HepG2 (cell line): Measurements from ENCODE around the gene NDUFAF3. TPM values are rescaled to one million over a fixed set of nuclear protein-coding genes. Genes with fewer than 3 reads are reported as not detected.
A peak's percentile ranks its signal among the peaks of the same experiment; 100 is the strongest.

Source experiments
- ATAC-seq: fragments of 200-7000 bp; cut with Tn5 transposase; 3 replicates; pipeline ENCODE4 v1.9.1; 2020; ENCODE audit warnings: mild to moderate bottlenecking, moderate library complexity
- BruUV-seq: library from RNA; stranded (reverse); fragments of 400-500 nt; replicated peaks from 2 replicates; lab custom pipeline; 2021; lab: Mats Ljungman, UMichigan
- CTCF ChIA-PET: fragments of 300-600 bp; formaldehyde crosslinking; extraction: SDS; loops from one replicate; lab custom pipeline; 2021; ENCODE audit warnings: low total read pairs, inconsistent platforms, low intra/inter-chr PET ratio; lab: Yijun Ruan, JAX
- POLR2A ChIA-PET: fragments of 350-600 bp; sonication (Branson Sonifier 250); formaldehyde crosslinking; loops from one replicate; lab custom pipeline; 2020; ENCODE audit warnings: antibody characterized with exemption, inconsistent platforms; lab: Yijun Ruan, JAX
- DNase-seq: peaks from one replicate; pipeline ENCODE4 v3.0.0-alpha.2; 2015; ENCODE audit warnings: low spot score
- FAIRE-seq: peaks from 3 replicates; lab custom pipeline; 2011; peaks lifted over from hg19 to GRCh38; lab: Jason Lieb, UNC
- H2AFZ ChIP-seq: one replicate; pipeline ENCODE4 v1.6.1; 2011; ENCODE audit warnings: low read length, inconsistent platforms
- H3K27ac ChIP-seq: fragments of 300-600 bp; 3 replicates; pipeline ENCODE4 v1.8.0; 2011; ENCODE audit warnings: mixed run types, mild to moderate bottlenecking, mixed read lengths, low read length, inconsistent platforms; ENCODE audit not compliant: insufficient read depth; ENCODE audit errors: extremely low read length
- H3K27me3 ChIP-seq, 2 experiments: fragments of 200-600 bp in 1 of 2; 2 replicates in 1 of 2; 3 replicates in 1 of 2; pipeline versions ENCODE4 v1.6.0 to v1.8.0; 2011; ENCODE audit warnings: low read length in 2 of 2, mild to moderate bottlenecking in 2 of 2, moderate library complexity in 2 of 2, inconsistent platforms in 1 of 2; ENCODE audit not compliant: insufficient read depth in 2 of 2, control insufficient read depth in 1 of 2
- H3K36me3 ChIP-seq, 2 experiments: fragments of 200-600 bp in 1 of 2; replicated peaks in 1 of 2; 2 replicates in 1 of 2; 3 replicates in 1 of 2; pipeline versions ENCODE4 v1.5.1 to v1.8.0; 2011; ENCODE audit warnings: low read length in 2 of 2, inconsistent platforms in 1 of 2; ENCODE audit not compliant: insufficient read depth in 2 of 2, control insufficient read depth in 1 of 2
- H3K4me1 ChIP-seq: 2 replicates; pipeline ENCODE4 v1.5.1; 2012; ENCODE audit warnings: low read length, inconsistent platforms; ENCODE audit not compliant: insufficient read depth
- H3K4me2 ChIP-seq: 2 replicates; pipeline ENCODE4 v1.6.0; 2011; ENCODE audit warnings: low read depth, low read length, inconsistent platforms
- H3K4me3 ChIP-seq, 3 experiments: fragments of 200-600 bp in 1 of 3; sonication (generic), shearing (Covaris generic) in 1 of 3; replicated peaks in 1 of 3; 2 replicates each; pipeline ENCODE4 v1.5.1; 2011 to 2016; ENCODE audit warnings: low read length in 3 of 3, inconsistent platforms in 2 of 3, low read depth in 2 of 3, mild to moderate bottlenecking in 2 of 3, control low read depth in 1 of 3, mixed read lengths in 1 of 3; ENCODE audit not compliant: insufficient read depth in 1 of 3
- H3K79me2 ChIP-seq: one replicate; pipeline ENCODE4 v1.6.1; 2011; ENCODE audit warnings: low read length, inconsistent platforms; ENCODE audit not compliant: insufficient read depth
- H3K9ac ChIP-seq: 2 replicates; pipeline ENCODE4 v1.6.0; 2011; ENCODE audit warnings: mild to moderate bottlenecking, low read depth, low read length, inconsistent platforms; ENCODE audit not compliant: insufficient read depth
- H3K9me3 ChIP-seq: 2 replicates; pipeline ENCODE4 v1.5.1; 2012; ENCODE audit warnings: mild to moderate bottlenecking, low read length
- H4K20me1 ChIP-seq: 2 replicates; pipeline ENCODE4 v1.6.0; 2011; ENCODE audit warnings: inconsistent platforms, mild to moderate bottlenecking, low read length, moderate library complexity; ENCODE audit not compliant: insufficient read depth
- CHCHD3 ChIP-seq: sonication (generic); formaldehyde crosslinking; IDR thresholded peaks from 2 replicates; pipeline ENCODE4 v1.8.0; 2022; ENCODE audit warnings: mild to moderate bottlenecking, missing genetic modification reagents, moderate library complexity
- DRAP1 ChIP-seq: IDR thresholded peaks from 2 replicates; pipeline ENCODE4 v1.6.1; 2016; ENCODE audit warnings: missing genetic modification reagents, missing compliant biosample characterization
- FIP1L1 ChIP-seq: fragments of 200-400 bp; formaldehyde crosslinking; IDR thresholded peaks from 2 replicates; pipeline ENCODE4 v1.6.1; 2018; ENCODE audit warnings: low read depth, mild to moderate bottlenecking, low read length, moderate library complexity, borderline replicate concordance; ENCODE audit not compliant: insufficient read depth
- FOXK1 ChIP-seq: sonication (generic); formaldehyde crosslinking; IDR thresholded peaks from 2 replicates; pipeline ENCODE4 v1.4.0; 2020; ENCODE audit warnings: low read depth, missing genetic modification reagents, borderline replicate concordance
- GATA4 ChIP-seq: sonication (generic); IDR thresholded peaks from 2 replicates; pipeline ENCODE4 v1.6.1; 2016; ENCODE audit warnings: antibody characterized with exemption, low read depth, borderline replicate concordance
- HMGA1 ChIP-seq: sonication (generic); formaldehyde crosslinking; conservative IDR thresholded peaks from 2 replicates; pipeline ENCODE4 v1.4.0; 2020; ENCODE audit warnings: missing genetic modification reagents
- POLR2AphosphoS2 ChIP-seq: IDR thresholded peaks from 2 replicates; pipeline ENCODE4 v1.6.1; 2011; ENCODE audit warnings: low read depth, low read length, improper control_type of control experiment
- RARA ChIP-seq: IDR thresholded peaks from 2 replicates; pipeline ENCODE4 v1.6.1; 2016; ENCODE audit warnings: missing genetic modification reagents, missing compliant biosample characterization
- REXO4 ChIP-seq: sonication (generic); formaldehyde crosslinking; IDR thresholded peaks from 2 replicates; pipeline ENCODE4 v1.8.0; 2022; ENCODE audit warnings: missing genetic modification reagents, mild to moderate bottlenecking, borderline replicate concordance
- SALL2 ChIP-seq: sonication (generic); formaldehyde crosslinking; IDR thresholded peaks from 2 replicates; pipeline ENCODE4 v1.8.1; 2023; ENCODE audit warnings: mild to moderate bottlenecking, missing genetic modification reagents, inconsistent platforms
- SP2 ChIP-seq: sonication (generic); formaldehyde crosslinking; IDR thresholded peaks from 2 replicates; pipeline ENCODE4 v1.5.1; 2020; ENCODE audit warnings: mild to moderate bottlenecking, missing genetic modification reagents
- TBX3 ChIP-seq: fragments of 450-650 bp; IDR thresholded peaks from 2 replicates; pipeline ENCODE4 v1.6.1; 2017; ENCODE audit warnings: antibody characterized with exemption, mild to moderate bottlenecking, inconsistent platforms, borderline replicate concordance
- ZNF17 ChIP-seq: sonication (generic); formaldehyde crosslinking; IDR thresholded peaks from 2 replicates; pipeline ENCODE4 v1.5.0; 2020; ENCODE audit warnings: mild to moderate bottlenecking, missing genetic modification reagents
- ZNF329 ChIP-seq: sonication (generic); formaldehyde crosslinking; IDR thresholded peaks from 2 replicates; pipeline ENCODE4 v1.9.0; 2021; ENCODE audit warnings: low read depth, mild to moderate bottlenecking, missing genetic modification reagents
- ZNF343 ChIP-seq: sonication (generic); formaldehyde crosslinking; IDR thresholded peaks from 2 replicates; pipeline ENCODE4 v1.4.0; 2020; ENCODE audit warnings: mild to moderate bottlenecking, missing genetic modification reagents
- ZNF432 ChIP-seq: sonication (generic); formaldehyde crosslinking; IDR thresholded peaks from 2 replicates; pipeline ENCODE4 v1.5.0; 2020; ENCODE audit warnings: missing genetic modification reagents, mild to moderate bottlenecking, borderline replicate concordance
- ZNF678 ChIP-seq: sonication (generic); formaldehyde crosslinking; IDR thresholded peaks from 2 replicates; pipeline ENCODE4 v1.4.0; 2020; ENCODE audit warnings: mild to moderate bottlenecking, missing genetic modification reagents
- ZNF776 ChIP-seq: sonication (generic); formaldehyde crosslinking; IDR thresholded peaks from 2 replicates; pipeline ENCODE4 v1.4.0; 2020; ENCODE audit warnings: mild to moderate bottlenecking, missing genetic modification reagents
- ZNF780A ChIP-seq: sonication (generic); formaldehyde crosslinking; IDR thresholded peaks from 2 replicates; pipeline ENCODE4 v1.8.0; 2022; ENCODE audit warnings: mild to moderate bottlenecking, missing genetic modification reagents, moderate library complexity
- ZSCAN12 ChIP-seq: sonication (generic); formaldehyde crosslinking; IDR thresholded peaks from 2 replicates; pipeline ENCODE4 v1.9.0; 2021; ENCODE audit warnings: mild to moderate bottlenecking, missing genetic modification reagents
- WGBS: methylation state at CpG from one replicate; pipeline ENCODE4 v1.1.6; 2017; ENCODE audit warnings: low lambda C conversion rate; 5-methylcytosine and 5-hydroxymethylcytosine counted together
- in situ Hi-C: cut with HindIII; loops from 2 replicates; pipeline ENCODE4 v1.10.0; 2017; ENCODE audit warnings: low pct_unique_long_range_greater_than_20kb; ENCODE audit not compliant: extremely low pct_ligation_motif_present
- intact Hi-C: fragments of 100-400 bp; cut with micrococcal nuclease; formaldehyde crosslinking; loops from one replicate; pipeline ENCODE4 v1.10.0; 2022; ENCODE audit not compliant: unreplicated experiment
- polyA plus RNA-seq, 8 experiments: library from polyadenylated mRNA; depleted of rRNA in 3 of 8; stranded (reverse) in 7 of 8; unstranded in 1 of 8; fragments of >200 nt; fragmentation: Illumina TruSeq in 4 of 8; extraction: Trizol in 4 of 8; gene quantifications; 2 replicates each; pipeline versions ENCODE4 v1.2.1 to v1.2.3, GENCODE V29; 2011 to 2016; ENCODE audit warnings: low read depth in 4 of 8, missing spikeins in 1 of 8, mixed read lengths in 1 of 8; ENCODE audit not compliant: insufficient read depth in 1 of 8
- total RNA-seq, 5 experiments: library from RNA; depleted of rRNA; stranded (reverse); fragments of >200 nt; fragmentation: Illumina TruSeq; extraction: Trizol; gene quantifications; 2 replicates each; pipeline ENCODE4 v1.2.3, GENCODE V29; 2016; ENCODE audit warnings: low read depth in 1 of 5
- TF ChIP-seq, protein P1 (sequence below): sonication (generic); formaldehyde crosslinking; conservative IDR thresholded peaks from 2 replicates; pipeline ENCODE4 v1.5.0; 2020; ENCODE audit warnings: missing genetic modification reagents

The NDUFAF3 gene
- total and polyA plus RNA-seq, 2 of the 13 experiments (the other 11 are each of a cell fraction or from before 2014, with no cell fraction given) = 39.0 to 50.0 TPM

- Histone ChIP-seq H3K79me2 (no peaks in the 10 kb centered on the region), H3K27ac (no peak overlapping the region), H3K4me1 (no peaks in the 10 kb centered on the region), H3K36me3 (peaks cover 23 to 69% of the 10 kb centered on the region in 2 experiments), H4K20me1 (no peaks in the 10 kb centered on the region), H3K9ac (no peak overlapping the region), H3K9me3 (no peaks in the 10 kb centered on the region), H3K27me3 (no peaks in the 10 kb centered on the region), H3K4me3 (no peak overlapping the region), H2AFZ (no peak overlapping the region), H3K4me2 (no peak overlapping the region)
- POLR2A ChIA-PET = interaction anchor here (1.3 kb wide), 1 partner anchor 14 kb away, joined by 7 read pairs; the partner anchor contains the start of gene NDUFAF3
- no peak for FAIRE-seq
- no TSS peak for BruUV-seq
- 98% methylated on average over 3 of the region's 3 CpGs for WGBS
- CTCF ChIA-PET = no interaction called here
- intact Hi-C loops (no loop called here), in situ Hi-C loops (no loop called here)
- DNase-seq = no peak
- TF ChIP-seq ZNF343 (CRISPR knock-in tag) (no peak), ZNF329 (no peak), FOXK1 (no peak), DRAP1 (no peak), RARA (CRISPR knock-in tag) (no peak), ZNF780A (CRISPR knock-in tag) (no peak), HMGA1 (CRISPR knock-in tag) (no peak), GATA4 (no peak), ZNF776 (CRISPR knock-in tag) (no peak), SALL2 (no peak)
- ATAC-seq = no peak
Measured at GRCh38 chr3:49035281-49035680, 13.4 kb downstream of the NDUFAF3 start.

GRCh38 chr3:49053543-49053942 is 31.6 kb downstream of the NDUFAF3 start:
- Histone ChIP-seq H3K79me2 (peaks cover 4% of the 10 kb centered on the region), H3K9me3 (no peaks in the 10 kb centered on the region), H3K27me3 (no peaks in the 10 kb centered on the region), H2AFZ (no peak overlapping the region), H3K4me2 (no peak overlapping the region), H3K27ac (no peak overlapping the region), H3K36me3 (peaks cover 28 to 68% of the 10 kb centered on the region in 2 experiments), H3K4me3 (no peak overlapping the region), H3K4me1 (peaks cover 27% of the 10 kb centered on the region), H3K9ac (no peak overlapping the region), H4K20me1 (0 out of 2 replicates have a peak, but pooled peaks cover 5% of the 10 kb centered on the region)
- ATAC-seq (no peak), DNase-seq (no peak), FAIRE-seq (no peak)
- intact Hi-C loops (no loop called here), in situ Hi-C loops (no loop called here)
- 100% methylated on average over 1 of the region's 1 CpG for WGBS
- CTCF ChIA-PET = no interaction called here
- POLR2A ChIA-PET = interaction anchor here (1.5 kb wide), 1 partner anchor 24 kb away, joined by 4 read pairs; the partner anchor contains the start of gene IMPDH2
- BruUV-seq = TSS peak; percentile 51
- TF ChIP-seq ZNF678 (CRISPR knock-in tag) (no peak), ZNF17 (CRISPR knock-in tag) (no peak), ZSCAN12 (CRISPR knock-in tag) (no peak), REXO4 (CRISPR knock-in tag) (no peak), ZNF432 (CRISPR knock-in tag) (no peak), TBX3 (no peak), POLR2AphosphoS2 (no peak), FIP1L1 (no peak), SP2 (CRISPR knock-in tag) (no peak), CHCHD3 (CRISPR knock-in tag) (no peak)
- TF ChIP-seq, protein P1, sequence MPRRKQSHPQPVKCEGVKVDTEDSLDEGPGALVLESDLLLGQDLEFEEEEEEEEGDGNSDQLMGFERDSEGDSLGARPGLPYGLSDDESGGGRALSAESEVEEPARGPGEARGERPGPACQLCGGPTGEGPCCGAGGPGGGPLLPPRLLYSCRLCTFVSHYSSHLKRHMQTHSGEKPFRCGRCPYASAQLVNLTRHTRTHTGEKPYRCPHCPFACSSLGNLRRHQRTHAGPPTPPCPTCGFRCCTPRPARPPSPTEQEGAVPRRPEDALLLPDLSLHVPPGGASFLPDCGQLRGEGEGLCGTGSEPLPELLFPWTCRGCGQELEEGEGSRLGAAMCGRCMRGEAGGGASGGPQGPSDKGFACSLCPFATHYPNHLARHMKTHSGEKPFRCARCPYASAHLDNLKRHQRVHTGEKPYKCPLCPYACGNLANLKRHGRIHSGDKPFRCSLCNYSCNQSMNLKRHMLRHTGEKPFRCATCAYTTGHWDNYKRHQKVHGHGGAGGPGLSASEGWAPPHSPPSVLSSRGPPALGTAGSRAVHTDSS (CRISPR knock-in tag) = no peak
